IMR-90 (cell line): ENCODE results near the gene DACT1. TPM values are rescaled to one million over a fixed set of nuclear protein-coding genes. Genes with fewer than 3 reads are reported as not detected.

Experiments
- ATAC-seq: fragments of 200-7000 bp; cut with Tn5 transposase; 2 replicates; pipeline ENCODE4 v1.9.1; 2020; ENCODE audit warnings: low read depth, mild to moderate bottlenecking, moderate library complexity
- BruUV-seq: library from RNA; stranded (reverse); fragments of 400-500 nt; replicated peaks from 2 replicates; lab custom pipeline; 2021; lab: Mats Ljungman, UMichigan
- CTCF ChIA-PET: fragments of 300-600 bp; formaldehyde crosslinking; extraction: SDS; loops from one replicate; lab custom pipeline; 2021; ENCODE audit warnings: antibody characterized with exemption; lab: Yijun Ruan, JAX
- POLR2A ChIA-PET: fragments of 300-600 bp; sonication (Branson Sonifier 250); formaldehyde crosslinking; loops from one replicate; lab custom pipeline; 2022; ENCODE audit warnings: antibody characterized with exemption; ENCODE audit not compliant: unreplicated experiment; lab: Charles Lee
- DNase-seq: peaks from one replicate; pipeline ENCODE4 v3.0.0; 2013
- H2AFZ ChIP-seq: replicated peaks from 2 replicates; pipeline ENCODE3; 2013; ENCODE audit warnings: low read length, mild to moderate bottlenecking; ENCODE audit not compliant: poor library complexity
- H2AK5ac ChIP-seq: 2 replicates; pipeline ENCODE4 v1.6.1; 2013; ENCODE audit warnings: low read depth, low read length, inconsistent platforms
- H2AK9ac ChIP-seq: replicated peaks from 2 replicates; pipeline ENCODE3; 2013; ENCODE audit warnings: mild to moderate bottlenecking, low read depth, low read length, moderate library complexity; ENCODE audit not compliant: poor library complexity
- H2BK120ac ChIP-seq: 2 replicates; pipeline ENCODE4 v1.6.1; 2013; ENCODE audit warnings: low read depth, low read length, inconsistent platforms
- H2BK15ac ChIP-seq: 3 replicates; pipeline ENCODE4 v1.6.1; 2013; ENCODE audit warnings: low read depth, low read length, inconsistent platforms
- H2BK20ac ChIP-seq: 2 replicates; pipeline ENCODE4 v1.6.1; 2013; ENCODE audit warnings: low read depth, mild to moderate bottlenecking, inconsistent platforms, low read length, moderate library complexity
- H2BK5ac ChIP-seq: 2 replicates; pipeline ENCODE4 v1.6.1; 2013; ENCODE audit warnings: mild to moderate bottlenecking, low read depth, low read length, inconsistent platforms; ENCODE audit not compliant: poor library complexity, severe bottlenecking
- H3K14ac ChIP-seq: replicated peaks from 2 replicates; pipeline ENCODE4 v1.6.1; 2013; ENCODE audit warnings: low read depth, low read length, inconsistent platforms
- H3K18ac ChIP-seq: 2 replicates; pipeline ENCODE4 v1.6.1; 2013; ENCODE audit warnings: low read depth, low read length, control low read depth
- H3K23ac ChIP-seq: 2 replicates; pipeline ENCODE4 v1.6.1; 2013; ENCODE audit warnings: low read depth, low read length, inconsistent platforms
- H3K27ac ChIP-seq: 2 replicates; pipeline ENCODE4 v1.5.1; 2013; ENCODE audit warnings: mild to moderate bottlenecking, control low read depth, low read length; ENCODE audit not compliant: insufficient read depth
- H3K27me3 ChIP-seq: 2 replicates; pipeline ENCODE4 v1.6.1; 2013; ENCODE audit warnings: low read length; ENCODE audit not compliant: control insufficient read depth, insufficient read depth
- H3K36me3 ChIP-seq: 2 replicates; pipeline ENCODE4 v1.6.1; 2013; ENCODE audit warnings: low read length, mixed read lengths; ENCODE audit not compliant: control insufficient read depth, insufficient read depth
- H3K4ac ChIP-seq: 2 replicates; pipeline ENCODE4 v1.6.1; 2013; ENCODE audit warnings: low read depth, low read length, inconsistent platforms
- H3K4me1 ChIP-seq: 2 replicates; pipeline ENCODE4 v1.6.1; 2013; ENCODE audit warnings: low read length, mixed read lengths; ENCODE audit not compliant: control insufficient read depth, insufficient read depth
- H3K4me2 ChIP-seq: 2 replicates; pipeline ENCODE4 v1.6.1; 2013; ENCODE audit warnings: low read depth, mild to moderate bottlenecking, control low read depth, low read length, moderate library complexity
- H3K4me3 ChIP-seq: 2 replicates; pipeline ENCODE4 v1.5.1; 2013; ENCODE audit warnings: low read depth, mild to moderate bottlenecking, control low read depth, low read length, moderate library complexity; ENCODE audit not compliant: insufficient read depth
- H3K56ac ChIP-seq: 2 replicates; pipeline ENCODE4 v1.6.1; 2013; ENCODE audit warnings: low read length, inconsistent platforms; ENCODE audit not compliant: insufficient read depth; ENCODE audit errors: extremely low read depth
- H3K79me1 ChIP-seq, 2 experiments: 2 replicates each; pipeline ENCODE4 v1.6.1; 2013; ENCODE audit warnings: low read length in 2 of 2, inconsistent platforms in 1 of 2, low read depth in 1 of 2
- H3K9ac ChIP-seq: 2 replicates; pipeline ENCODE4 v1.6.1; 2013; ENCODE audit warnings: low read depth, low read length, control low read depth
- H3K9me1 ChIP-seq: 2 replicates; pipeline ENCODE4 v1.6.1; 2013; ENCODE audit warnings: low read length, inconsistent platforms; ENCODE audit not compliant: insufficient read depth
- H3K9me3 ChIP-seq: 2 replicates; pipeline ENCODE4 v1.6.1; 2013; ENCODE audit warnings: low read length; ENCODE audit not compliant: control insufficient read depth, insufficient read depth
- H4K20me1 ChIP-seq: 2 replicates; pipeline ENCODE4 v1.6.1; 2013; ENCODE audit warnings: low read length, inconsistent platforms; ENCODE audit not compliant: insufficient read depth
- H4K5ac ChIP-seq: 2 replicates; pipeline ENCODE4 v1.6.1; 2013; ENCODE audit warnings: mild to moderate bottlenecking, low read depth, low read length, control low read depth
- H4K8ac ChIP-seq, 2 experiments: 2 replicates each; pipeline ENCODE4 v1.6.1; 2013; ENCODE audit warnings: low read depth in 2 of 2, low read length in 2 of 2, control low read depth in 1 of 2, inconsistent platforms in 1 of 2
- H4K91ac ChIP-seq: 2 replicates; pipeline ENCODE4 v1.6.1; 2013; ENCODE audit warnings: low read depth, low read length, inconsistent platforms; ENCODE audit not compliant: insufficient read depth
- CEBPB ChIP-seq: IDR thresholded peaks from 2 replicates; pipeline ENCODE4 v1.6.1; 2012; ENCODE audit warnings: low read depth, low read length, improper control_type of control experiment
- FOS ChIP-seq: fragments of 150-350 bp; IDR thresholded peaks from 2 replicates; pipeline ENCODE4 v1.6.1; 2016; ENCODE audit warnings: low read depth, low read length
- MAFK ChIP-seq: IDR thresholded peaks from 2 replicates; pipeline ENCODE4 v1.6.1; 2012; ENCODE audit warnings: low read depth, low read length, improper control_type of control experiment
- MAZ ChIP-seq: IDR thresholded peaks from 2 replicates; pipeline ENCODE4 v1.6.1; 2012; ENCODE audit warnings: low read depth, mild to moderate bottlenecking, low read length, improper control_type of control experiment, moderate library complexity, borderline replicate concordance
- NFE2L2 ChIP-seq: fragments of 150-350 bp; IDR thresholded peaks from 2 replicates; pipeline ENCODE4 v1.6.1; 2016; ENCODE audit warnings: low read depth, mild to moderate bottlenecking, low read length
- RAD21 ChIP-seq: IDR thresholded peaks from 2 replicates; pipeline ENCODE4 v1.6.1; 2012; ENCODE audit warnings: low read length, improper control_type of control experiment
- RCOR1 ChIP-seq: IDR thresholded peaks from 2 replicates; pipeline ENCODE4 v1.6.1; 2012; ENCODE audit warnings: mild to moderate bottlenecking, low read length, improper control_type of control experiment; ENCODE audit not compliant: insufficient replicate concordance
- WGBS, 2 experiments: methylation state at CpG; one replicate each; pipeline versions ENCODE4 v1.1.5 to v1.1.7; 2013; ENCODE audit warnings: missing lambda C conversion rate in 2 of 2; ENCODE audit not compliant: insufficient read length in 1 of 2; ENCODE audit errors: extremely low coverage in 2 of 2; 5-methylcytosine and 5-hydroxymethylcytosine counted together
- dilution Hi-C: fragments of 300-500 bp; cut with HindIII; formaldehyde crosslinking; loops from one replicate; pipeline ENCODE4 v1.14.3; 2018; ENCODE audit warnings: low sequenced_read_pairs; ENCODE audit not compliant: unreplicated experiment
- in situ Hi-C: fragments of 300-500 bp; cut with MboI; formaldehyde crosslinking; loops from 3 replicates; pipeline ENCODE4 v1.14.3; 2019; ENCODE audit warnings: low sequenced_read_pairs, inconsistent platforms, mixed read lengths
- intact Hi-C: fragments of 100-400 bp; cut with micrococcal nuclease; formaldehyde crosslinking; loops from 2 replicates; pipeline ENCODE4 v1.10.0; 2022
- polyA plus RNA-seq, 3 experiments: library from polyadenylated mRNA; depleted of rRNA; stranded (reverse); fragments of >200 nt; gene quantifications; 2 replicates each; pipeline ENCODE4 v1.2.3, GENCODE V29; 2012; ENCODE audit warnings: low replicate concordance in 1 of 3
- total RNA-seq: library from RNA; depleted of rRNA; stranded (reverse); fragments of >200 nt; gene quantifications from 2 replicates; pipeline ENCODE4 v1.2.3, GENCODE V29; 2012
- TF ChIP-seq, protein P1 (sequence below): fragments of 150-350 bp; IDR thresholded peaks from 2 replicates; pipeline ENCODE4 v1.6.1; 2017; ENCODE audit warnings: mild to moderate bottlenecking, antibody characterized with exemption, low read length, low read depth

DACT1 gene
- total and polyA plus RNA-seq, 2 of the 4 experiments (the other 2 are of a cell fraction) = 6.5 to 9.7 TPM

DNA sequence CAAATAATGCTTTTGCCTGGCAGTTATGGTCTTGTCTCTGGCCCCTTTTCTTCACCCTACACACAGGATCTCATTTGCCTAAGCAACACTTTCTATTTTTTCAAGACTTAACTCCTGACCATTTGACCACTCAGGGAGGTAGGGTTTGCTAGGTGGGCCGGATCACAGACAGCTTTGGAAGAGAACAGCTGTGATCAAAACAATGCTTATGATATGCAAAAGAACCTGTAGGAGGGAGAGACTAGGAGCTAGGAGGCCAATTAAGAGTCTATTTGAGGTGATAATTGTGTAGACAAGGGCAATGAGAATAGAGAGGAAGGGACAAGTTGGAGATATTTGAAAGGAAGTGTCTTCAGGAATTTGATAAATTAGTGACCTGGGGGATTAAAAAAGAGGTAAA is 12.3 kb upstream of the DACT1 start:
- POLR2A ChIA-PET = no interaction called here
- H2AFZ ChIP-seq = no peak overlapping the region
- intact Hi-C loops = no loop called here
- H3K79me1 ChIP-seq = no peaks in the 10 kb centered on the region
- no peaks in the 10 kb centered on the region; the same call in 1 of the 2 replicates for H3K9me1 ChIP-seq
- H4K91ac ChIP-seq = no peak overlapping the region
- no peak overlapping the region for H3K18ac ChIP-seq
- DNase-seq (no peak), ATAC-seq (no peak)
- H3K4ac ChIP-seq = no peak overlapping the region
- H4K5ac ChIP-seq = no peak overlapping the region
- no peak overlapping the region for H3K4me3 ChIP-seq
- no peak overlapping the region for H3K56ac ChIP-seq
- H2BK20ac ChIP-seq = no peak overlapping the region
- H3K4me1 ChIP-seq = no peaks in the 10 kb centered on the region; the same call in 1 of the 2 replicates
- no peak overlapping the region for H2BK5ac ChIP-seq
- in situ Hi-C loops = loop anchor here (25.0 kb wide), 1 partner anchor 837 kb away; the partner anchor contains the start of gene GPR135
- no peak overlapping the region for H2BK120ac ChIP-seq
- H2AK9ac ChIP-seq = no peak overlapping the region
- H3K9me3 ChIP-seq = no peaks in the 10 kb centered on the region
- BruUV-seq = no TSS peak
- dilution Hi-C loops = no loop called here
- no peak overlapping the region for H2BK15ac ChIP-seq
- no peak overlapping the region for H3K9ac ChIP-seq
- WGBS, 2 experiments = no CpG with 5 or more reads among the region's 1 CpG
- TF ChIP-seq RCOR1 (no peak), FOS (no peak), NFE2L2 (no peak), MAZ (no peak), CEBPB (no peak), RAD21 (no peak), MAFK (no peak)
- TF ChIP-seq, protein P1, sequence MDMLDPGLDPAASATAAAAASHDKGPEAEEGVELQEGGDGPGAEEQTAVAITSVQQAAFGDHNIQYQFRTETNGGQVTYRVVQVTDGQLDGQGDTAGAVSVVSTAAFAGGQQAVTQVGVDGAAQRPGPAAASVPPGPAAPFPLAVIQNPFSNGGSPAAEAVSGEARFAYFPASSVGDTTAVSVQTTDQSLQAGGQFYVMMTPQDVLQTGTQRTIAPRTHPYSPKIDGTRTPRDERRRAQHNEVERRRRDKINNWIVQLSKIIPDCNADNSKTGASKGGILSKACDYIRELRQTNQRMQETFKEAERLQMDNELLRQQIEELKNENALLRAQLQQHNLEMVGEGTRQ = no peak
- H3K14ac ChIP-seq = no peak overlapping the region
- H3K27me3 ChIP-seq = no peaks in the 10 kb centered on the region
- H3K27ac ChIP-seq = no peak overlapping the region
- H3K4me2 ChIP-seq = no peak overlapping the region
- H4K20me1 ChIP-seq = no peaks in the 10 kb centered on the region
- no peak overlapping the region for H3K23ac ChIP-seq
- H3K36me3 ChIP-seq = no peaks in the 10 kb centered on the region
- H4K8ac ChIP-seq = no peak overlapping the region
- CTCF ChIA-PET = no interaction called here
- H2AK5ac ChIP-seq = no peak overlapping the region
